Measurements from ENCODE around the gene GFPT2.

The GFPT2 gene

DNA sequence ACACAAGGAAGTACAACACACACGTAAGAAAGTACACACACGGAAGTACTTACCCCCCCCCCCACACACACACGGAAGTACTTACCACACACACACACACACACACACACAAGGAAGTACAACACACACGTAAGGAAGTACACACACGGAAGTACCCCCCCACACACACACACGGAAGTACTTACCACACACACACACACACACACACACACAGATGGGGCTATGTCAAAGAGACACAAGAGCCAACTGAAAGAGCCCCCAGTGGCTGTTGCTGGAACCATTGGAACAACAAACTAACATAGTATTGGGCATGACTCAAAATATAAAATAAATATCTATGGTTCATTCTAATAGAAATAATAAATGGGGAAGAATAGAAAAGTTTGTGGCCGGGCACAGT is 56.4 kb downstream of the GFPT2 start:
- in situ Hi-C loops (cut with HindIII; ENCODE audit: low sequenced_read_pairs): no loop called here
- H3K4me3 ChIP-seq (ENCODE audit: low read depth, low read length): no peak overlapping the region
- DNase-seq (ENCODE audit: low read depth): no peak
- TF ChIP-seq, protein P1, sequence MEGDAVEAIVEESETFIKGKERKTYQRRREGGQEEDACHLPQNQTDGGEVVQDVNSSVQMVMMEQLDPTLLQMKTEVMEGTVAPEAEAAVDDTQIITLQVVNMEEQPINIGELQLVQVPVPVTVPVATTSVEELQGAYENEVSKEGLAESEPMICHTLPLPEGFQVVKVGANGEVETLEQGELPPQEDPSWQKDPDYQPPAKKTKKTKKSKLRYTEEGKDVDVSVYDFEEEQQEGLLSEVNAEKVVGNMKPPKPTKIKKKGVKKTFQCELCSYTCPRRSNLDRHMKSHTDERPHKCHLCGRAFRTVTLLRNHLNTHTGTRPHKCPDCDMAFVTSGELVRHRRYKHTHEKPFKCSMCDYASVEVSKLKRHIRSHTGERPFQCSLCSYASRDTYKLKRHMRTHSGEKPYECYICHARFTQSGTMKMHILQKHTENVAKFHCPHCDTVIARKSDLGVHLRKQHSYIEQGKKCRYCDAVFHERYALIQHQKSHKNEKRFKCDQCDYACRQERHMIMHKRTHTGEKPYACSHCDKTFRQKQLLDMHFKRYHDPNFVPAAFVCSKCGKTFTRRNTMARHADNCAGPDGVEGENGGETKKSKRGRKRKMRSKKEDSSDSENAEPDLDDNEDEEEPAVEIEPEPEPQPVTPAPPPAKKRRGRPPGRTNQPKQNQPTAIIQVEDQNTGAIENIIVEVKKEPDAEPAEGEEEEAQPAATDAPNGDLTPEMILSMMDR (IDR thresholded peaks at IDR 0.05; ENCODE audit: low read depth, low read length, missing control alignments): no peak

DNA sequence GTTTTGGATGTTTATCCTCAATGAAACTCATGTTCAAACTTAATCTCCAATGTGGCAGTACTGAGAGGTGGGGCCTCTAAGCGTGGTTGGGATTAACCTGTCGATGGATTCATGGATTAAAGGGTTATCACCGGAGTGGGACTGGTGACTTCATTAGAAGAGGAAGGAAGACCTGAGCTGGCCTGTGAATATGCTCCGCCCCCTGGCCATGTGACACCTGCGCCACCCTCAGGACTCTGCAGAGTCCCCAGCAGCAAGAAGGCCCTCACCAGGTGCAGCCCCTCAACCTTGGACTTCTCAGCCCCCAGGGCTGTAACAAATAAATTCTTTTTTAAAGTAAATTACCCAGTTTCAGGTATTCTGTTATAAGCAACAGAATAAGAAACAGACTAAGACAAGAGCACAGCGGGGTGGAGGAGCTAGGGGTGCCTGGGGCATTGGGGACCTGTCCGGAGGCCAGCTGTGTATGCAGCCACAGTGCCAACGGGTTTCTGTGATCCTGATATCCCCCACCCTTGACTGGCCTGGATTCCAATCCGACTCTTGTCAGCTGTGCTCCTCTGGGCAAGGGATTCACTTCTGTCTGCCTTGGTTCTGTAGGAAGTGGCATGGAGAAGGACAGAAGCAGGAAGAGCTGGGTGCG is 58.1 kb downstream of the GFPT2 start:
- no peak for DNase-seq (ENCODE audit: low read depth)
- TF ChIP-seq, protein P1 (IDR thresholded peaks at IDR 0.05; ENCODE audit: low read depth, low read length, missing control alignments): no peak
- H3K4me3 ChIP-seq (ENCODE audit: low read depth, low read length): no peak overlapping the region
- in situ Hi-C loops (cut with HindIII; ENCODE audit: low sequenced_read_pairs): no loop called here

DNA sequence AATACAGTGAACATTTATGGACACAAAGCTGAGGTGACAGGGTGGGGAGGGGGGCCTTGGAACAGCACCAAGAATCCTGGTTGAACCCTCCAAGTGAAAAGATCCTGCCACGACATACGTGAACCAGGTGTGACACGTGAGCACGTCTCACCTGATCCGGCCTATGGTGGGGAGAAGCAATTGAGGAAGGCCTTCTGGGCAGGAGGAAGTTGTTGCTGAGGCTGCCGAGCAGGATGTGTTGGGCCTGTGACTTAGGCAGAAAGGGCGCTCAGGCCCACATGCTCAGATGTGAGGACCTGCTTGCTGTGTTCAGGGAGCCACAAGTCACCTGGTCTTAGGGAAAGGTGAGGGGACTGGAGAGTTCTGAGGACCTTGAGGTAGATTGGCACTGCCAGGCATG is 58.7 kb downstream of the GFPT2 start:
- H3K4me3 ChIP-seq (ENCODE audit: low read depth, low read length): no peak overlapping the region
- TF ChIP-seq, protein P1 (IDR thresholded peaks at IDR 0.05; ENCODE audit: low read depth, low read length, missing control alignments): no peak
- DNase-seq (ENCODE audit: low read depth): no peak
- in situ Hi-C loops (cut with HindIII; ENCODE audit: low sequenced_read_pairs): no loop called here

DNA sequence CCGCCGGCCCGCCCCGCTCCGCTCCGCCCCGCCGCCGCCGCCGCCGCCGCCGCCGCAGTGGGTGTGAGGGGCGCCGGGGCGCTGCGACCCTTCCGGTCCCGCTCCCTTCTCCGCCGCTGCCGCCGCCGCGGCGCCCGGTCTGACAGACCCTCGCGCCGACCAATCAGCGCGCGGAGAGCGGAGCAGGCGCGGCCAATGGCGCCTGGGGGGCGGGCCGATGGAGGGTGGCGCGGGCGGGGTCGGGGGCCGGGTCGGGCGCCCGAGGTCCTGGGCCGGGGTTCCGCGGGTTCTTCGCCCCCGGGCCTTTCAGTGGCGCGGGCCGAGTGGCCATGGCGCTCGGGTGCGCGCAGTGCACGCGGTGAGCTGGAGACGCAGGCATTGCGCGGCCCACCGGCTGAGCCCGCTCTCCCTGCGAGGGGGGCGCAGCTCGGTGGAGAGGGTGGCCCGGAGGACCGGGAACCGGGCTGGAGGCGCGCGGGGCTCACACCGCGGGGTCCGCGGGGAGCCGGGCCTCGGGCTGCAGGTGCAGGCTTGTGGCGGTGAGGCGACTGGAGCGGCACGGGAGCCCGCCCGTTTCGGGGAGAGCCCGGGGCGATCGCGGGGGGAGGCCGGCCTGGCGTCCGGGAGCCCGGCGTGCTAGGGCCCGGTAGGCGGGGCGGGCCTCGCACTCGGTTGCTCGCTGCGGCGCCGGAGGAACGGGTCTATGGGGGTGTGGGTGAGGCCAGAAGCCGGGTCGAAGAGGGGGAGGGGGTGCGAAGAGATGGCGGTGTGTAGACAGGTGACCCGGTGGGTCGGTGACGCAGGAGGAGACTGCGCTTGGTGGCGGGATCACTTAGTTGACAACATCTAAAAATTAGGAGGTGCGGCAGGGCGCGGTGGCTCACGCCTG is 60.9 kb downstream of the GFPT2 start, which contains the start of gene MAPK9:
MAPK9 (minus strand) TSS at position 141 of the 889 bp plus-strand sequence. CDS start 11,522 bp downstream, outside the sequence.
- peak; percentile 26 for DNase-seq (ENCODE audit: low read depth)
- peak within 1 kb of the TSS; percentile 75 for H3K4me3 ChIP-seq (ENCODE audit: low read depth, low read length)
- in situ Hi-C loops (cut with HindIII; ENCODE audit: low sequenced_read_pairs): no loop called here
- TF ChIP-seq, protein P1 (IDR thresholded peaks at IDR 0.05; ENCODE audit: low read depth, low read length, missing control alignments): no peak

DNA sequence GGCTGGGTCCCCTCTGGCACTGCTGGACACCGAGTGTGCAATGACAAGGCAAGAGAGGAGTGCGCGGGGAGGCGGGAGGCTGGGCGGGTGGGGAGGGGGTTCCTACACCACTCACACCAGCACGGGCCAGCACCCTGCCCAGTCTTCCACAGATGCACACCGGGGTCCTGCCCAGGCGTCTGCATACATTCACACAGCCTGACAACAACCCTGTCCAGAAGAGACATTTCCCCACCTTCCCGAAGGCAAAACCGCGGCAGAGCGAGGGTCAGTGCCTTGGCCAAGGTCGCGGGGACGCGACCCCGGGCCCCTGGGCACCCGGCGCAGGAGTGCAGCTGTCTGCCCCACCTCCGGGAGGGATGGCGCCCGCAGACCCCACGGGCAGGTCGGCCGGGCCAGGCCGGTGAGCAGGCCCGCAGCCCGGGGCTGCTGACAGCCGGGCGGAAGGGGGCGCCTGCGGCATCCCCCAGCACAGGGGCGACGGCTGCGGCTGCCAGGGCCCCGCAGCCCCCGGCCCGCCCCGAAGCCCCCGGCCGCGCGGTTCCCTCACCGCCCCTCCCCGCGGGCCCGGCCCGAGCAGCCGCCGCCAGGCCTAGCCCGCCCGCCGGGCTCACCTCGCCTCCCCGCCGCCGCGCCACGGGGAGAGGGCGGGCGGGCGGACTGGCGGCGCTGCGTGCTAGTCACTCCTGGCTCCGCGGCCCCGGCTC is 61.7 kb downstream of the GFPT2 start:
- TF ChIP-seq, protein P1 (IDR thresholded peaks at IDR 0.05; ENCODE audit: low read depth, low read length, missing control alignments): peak; percentile 25
- in situ Hi-C loops (cut with HindIII; ENCODE audit: low sequenced_read_pairs): no loop called here
- DNase-seq (ENCODE audit: low read depth): no peak

DNA sequence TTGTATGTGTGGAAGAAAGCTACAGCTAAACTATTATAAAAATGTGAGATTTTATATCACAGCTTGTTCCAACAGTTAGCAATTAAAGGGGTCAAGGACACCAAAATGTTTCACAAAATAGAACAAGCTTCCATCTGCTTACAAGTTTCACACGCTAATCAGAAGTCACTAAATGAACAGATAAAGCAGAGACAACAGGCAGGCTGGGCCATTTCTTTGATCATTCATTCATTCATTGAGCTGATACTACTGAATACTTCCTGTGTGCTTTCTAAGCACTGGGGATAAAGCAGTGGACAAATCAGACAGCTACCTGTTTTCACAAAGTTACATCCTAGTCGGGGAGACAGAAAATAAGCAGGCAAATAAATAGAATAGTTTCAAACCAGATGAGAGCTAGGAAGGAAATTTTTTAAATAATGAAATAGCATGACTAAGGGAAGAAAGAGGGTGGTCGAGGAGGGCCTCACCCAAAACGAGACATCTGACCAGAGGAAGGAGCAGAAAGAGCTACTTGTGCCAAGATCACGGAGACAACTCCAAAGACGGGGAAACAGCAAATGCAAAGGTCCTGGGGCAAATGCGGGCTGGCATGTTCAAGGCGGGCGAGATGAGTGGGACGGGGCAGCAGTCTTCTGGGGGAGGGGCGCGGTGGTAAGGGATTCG is 62.4 kb downstream of the GFPT2 start:
- no peak for DNase-seq (ENCODE audit: low read depth)
- TF ChIP-seq, protein P1 (IDR thresholded peaks at IDR 0.05; ENCODE audit: low read depth, low read length, missing control alignments): no peak
- in situ Hi-C loops (cut with HindIII; ENCODE audit: low sequenced_read_pairs): no loop called here
- peak overlapping the region; percentile 70 for H3K4me3 ChIP-seq (ENCODE audit: low read depth, low read length)

More for the DNA sequence above, 61.7 kb downstream of the GFPT2 start:
- peak overlapping the region; percentile 70 for H3K4me3 ChIP-seq (ENCODE audit: low read depth, low read length)

All from astrocyte of the cerebellum (primary cell).